NCI-H345 treated with DMSO at 0.1 percent for 48 hours (cell line): ENCODE data around the gene JARID2.
"Not testable (repeated sequence)": the region's sequence is repeated elsewhere in the genome, so short reads cannot be mapped to it uniquely, and the experiment has no call there.

Source experiments
- DNase-seq: peaks from one replicate; lab custom pipeline; 2025; ENCODE audit not compliant: unreplicated experiment; lab: John Stamatoyannopoulos, UW

The JARID2 gene

GRCh38 chr6:15287670-15288375 lies 42.0 kb downstream of the JARID2 start:
- no peak for DNase-seq

DNA sequence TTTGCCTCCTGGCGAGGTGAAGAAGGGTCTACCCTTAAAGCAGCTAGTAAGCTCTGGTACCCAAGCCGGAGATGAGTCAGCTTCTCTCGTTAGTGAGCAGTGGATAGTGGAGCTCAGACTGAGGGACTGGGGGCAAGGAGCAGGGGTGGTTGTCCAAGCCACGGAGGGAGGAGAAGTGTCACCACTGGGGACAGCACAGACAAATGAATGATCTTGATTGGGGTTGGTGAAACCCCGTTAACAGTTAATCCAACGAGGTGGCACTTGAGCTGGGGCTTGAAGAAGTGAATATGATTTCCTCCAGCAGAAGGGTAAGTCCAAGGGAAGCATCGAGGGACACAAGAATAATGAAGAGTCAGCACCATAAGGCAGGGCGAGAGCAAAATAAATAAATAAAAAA lies 43.0 kb downstream of the JARID2 start:
- no peak for DNase-seq

GRCh38 chr6:15289456-15289855 lies 43.6 kb downstream of the JARID2 start:
- not testable (repeated sequence) for DNase-seq

- no peak for DNase-seq
Measured at GRCh38 chr6:15290067-15290680, 44.3 kb downstream of the JARID2 start.

DNA sequence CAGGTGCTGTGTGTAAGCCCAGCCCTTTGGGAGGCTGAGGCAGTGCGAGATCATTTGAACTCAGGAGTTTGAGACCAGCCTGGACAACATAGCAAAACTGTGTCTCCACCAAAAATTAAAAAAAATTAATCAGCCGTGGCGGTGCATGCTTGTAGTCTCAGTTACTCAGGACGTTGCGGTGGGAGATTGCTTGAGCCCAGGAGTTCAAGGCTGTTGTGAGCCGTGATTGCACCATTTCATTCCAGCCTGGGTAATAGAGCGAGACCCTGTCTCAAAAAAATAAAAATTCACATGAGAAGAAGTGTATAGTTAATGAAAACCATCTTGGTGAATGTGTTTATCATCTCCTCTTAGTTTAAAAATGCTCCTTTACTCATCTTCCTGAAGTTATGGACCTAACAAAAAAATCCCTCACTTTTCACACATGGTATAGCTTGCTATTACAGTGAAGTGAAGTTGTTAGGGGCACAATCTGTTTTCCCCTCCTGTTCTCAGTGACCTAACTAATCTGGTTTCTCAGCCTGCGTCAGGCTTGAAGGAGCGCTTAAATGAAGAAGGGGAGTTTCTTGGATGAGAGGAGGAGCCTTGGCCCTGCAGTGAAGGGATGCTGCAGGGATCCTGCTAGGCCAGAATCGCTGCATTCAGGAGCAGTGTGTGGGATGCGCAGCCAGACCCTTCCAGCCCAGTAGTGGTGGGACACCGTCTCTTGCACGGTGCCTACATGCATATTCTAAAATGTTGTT lies 45.3 kb downstream of the JARID2 start:
- no peak for DNase-seq

DNA sequence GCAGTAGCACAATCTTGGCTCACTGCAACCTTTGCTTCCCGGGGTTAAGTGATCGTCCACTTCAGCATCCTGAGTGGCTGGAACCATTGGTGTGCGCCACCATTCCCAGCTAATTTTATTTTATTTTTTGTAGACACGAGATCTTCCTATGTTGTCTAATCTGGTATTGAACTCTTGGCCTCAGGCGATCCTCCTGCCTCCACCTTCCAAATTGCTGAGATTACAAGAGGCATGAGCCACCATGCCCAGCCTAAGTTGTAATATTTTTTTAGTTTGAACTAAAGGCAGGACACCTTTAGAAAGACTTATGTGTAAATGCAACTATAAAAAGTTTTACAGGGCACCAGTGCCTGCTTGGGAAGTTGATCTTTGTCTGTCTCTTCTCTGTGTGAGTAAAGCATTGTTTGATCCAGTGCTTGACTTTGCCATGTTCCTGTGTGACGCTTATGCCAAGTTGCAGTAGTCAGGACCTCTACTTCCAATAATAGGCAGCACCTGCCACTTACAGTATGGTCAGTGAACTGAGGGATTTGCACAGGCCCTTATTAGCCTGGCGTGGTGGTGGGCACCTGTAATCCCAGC lies 46.9 kb downstream of the JARID2 start:
- DNase-seq: no peak

- DNase-seq: no peak
Measured at GRCh38 chr6:15293674-15294073, 47.8 kb downstream of the JARID2 start.

- no peak for DNase-seq
Measured at GRCh38 chr6:15294504-15294903, 48.6 kb downstream of the JARID2 start.

DNA sequence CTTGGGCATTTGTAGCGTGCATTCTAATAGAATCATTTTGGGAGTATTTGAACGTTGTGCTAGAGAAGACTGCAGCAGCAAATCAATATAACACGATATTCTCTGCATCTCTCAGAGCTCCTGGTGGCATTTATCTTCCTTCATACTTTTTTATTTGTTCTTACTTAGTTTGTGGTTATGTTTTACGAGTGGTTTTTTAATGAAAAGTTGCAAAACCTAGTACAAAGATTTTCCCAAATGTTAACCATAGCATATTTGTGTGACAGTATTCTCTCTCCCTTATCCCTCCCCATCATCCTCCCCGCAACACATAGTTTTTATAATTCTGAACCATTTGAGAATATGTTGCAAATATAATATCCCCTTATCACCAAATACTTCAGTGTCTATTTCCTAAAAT lies 50.4 kb downstream of the JARID2 start:
- no peak for DNase-seq

GRCh38 chr6:15296735-15297134 lies 50.9 kb downstream of the JARID2 start:
- DNase-seq: no peak

DNA sequence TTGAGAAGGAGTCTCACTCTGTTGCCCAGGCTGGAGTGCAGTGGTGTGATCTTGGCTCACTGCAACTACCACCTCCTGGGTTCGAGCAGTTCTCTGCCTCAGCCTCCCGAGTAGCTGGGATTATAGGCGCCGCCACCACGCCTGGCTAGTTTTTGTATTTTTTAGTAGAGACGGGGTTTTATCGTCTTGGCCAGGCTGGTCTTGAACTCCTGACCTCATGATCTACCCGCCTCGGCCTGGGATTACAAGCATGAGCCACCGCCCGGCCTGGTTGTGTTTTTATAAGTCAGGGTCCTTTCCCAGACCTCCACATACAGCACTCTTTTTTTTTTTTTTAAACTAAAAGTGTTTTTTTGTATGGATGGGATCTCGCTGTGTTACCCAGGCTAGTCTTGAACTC lies 51.3 kb downstream of the JARID2 start:
- not testable (repeated sequence) for DNase-seq

DNA sequence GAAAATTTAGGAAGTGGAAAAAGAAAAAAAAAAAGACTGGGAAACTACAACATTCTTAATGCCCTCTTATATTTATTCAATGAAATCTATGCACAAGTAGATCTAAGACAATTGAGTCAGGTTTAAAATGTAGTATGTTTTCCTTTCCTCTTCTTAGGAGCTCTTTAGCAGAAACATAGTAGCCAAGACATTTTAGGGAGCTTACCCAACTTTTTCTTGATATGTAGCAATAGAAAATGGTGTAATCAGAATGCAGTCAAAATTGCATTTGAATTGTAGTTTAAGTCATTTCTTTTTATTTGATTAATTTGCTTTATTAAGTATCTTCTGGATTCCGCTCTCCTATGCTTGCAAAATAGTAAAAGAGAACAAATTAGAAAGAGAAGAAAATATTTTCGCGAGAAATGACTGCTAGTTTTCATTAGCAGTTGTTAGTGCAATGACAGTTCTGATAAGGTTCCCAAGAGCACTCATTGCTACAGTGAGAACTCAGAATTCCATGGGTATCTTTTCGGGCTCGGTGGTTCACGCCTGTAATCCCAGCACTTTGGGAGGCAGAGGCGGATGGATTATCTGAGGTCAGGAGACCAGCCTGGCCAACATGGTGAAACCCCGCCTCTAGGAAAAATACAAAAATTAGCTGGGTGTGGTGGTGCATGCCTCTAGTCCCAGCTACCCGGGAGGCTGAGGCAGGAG lies 52.2 kb downstream of the JARID2 start:
- DNase-seq: no peak

GRCh38 chr6:15299430-15300131 lies 53.7 kb downstream of the JARID2 start:
- no peak for DNase-seq

GRCh38 chr6:15301179-15302006 lies 55.5 kb downstream of the JARID2 start:
- DNase-seq: no peak

DNA sequence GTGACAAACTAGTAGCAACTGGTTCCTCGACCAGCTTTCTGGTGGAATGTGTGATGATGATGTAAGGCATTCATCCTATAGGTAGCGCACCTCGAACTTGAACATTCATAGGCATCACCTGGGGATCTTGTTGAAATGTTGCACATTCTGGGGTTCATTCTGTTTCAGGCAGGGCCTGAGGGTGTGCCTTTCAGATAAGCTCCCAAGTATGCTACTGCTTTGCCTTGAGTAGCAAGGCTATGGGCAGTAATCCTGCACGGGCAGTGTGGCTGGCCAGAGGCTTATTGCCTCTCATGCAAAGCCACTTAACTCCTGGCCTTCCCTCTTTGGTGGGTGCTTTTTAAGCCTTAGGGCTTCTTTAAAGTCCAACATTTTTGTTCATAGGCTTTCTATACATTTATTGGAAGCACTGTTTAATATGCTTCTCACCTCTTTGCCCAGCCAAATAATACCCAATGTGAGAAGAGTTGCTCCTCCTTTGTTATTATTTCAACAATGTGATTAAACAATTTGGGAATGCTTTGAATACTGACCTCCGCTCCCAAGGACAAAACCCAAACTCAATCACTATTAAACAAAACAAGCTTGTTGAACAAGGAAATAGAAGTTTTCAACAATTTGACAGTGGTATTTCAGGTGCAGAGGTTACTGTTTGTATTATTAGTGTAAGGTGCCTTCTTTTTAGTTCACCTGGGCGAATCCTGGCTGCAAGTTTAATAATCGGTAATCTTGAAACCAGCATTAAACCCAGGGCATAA lies 57.5 kb downstream of the JARID2 start:
- DNase-seq: no peak

DNA sequence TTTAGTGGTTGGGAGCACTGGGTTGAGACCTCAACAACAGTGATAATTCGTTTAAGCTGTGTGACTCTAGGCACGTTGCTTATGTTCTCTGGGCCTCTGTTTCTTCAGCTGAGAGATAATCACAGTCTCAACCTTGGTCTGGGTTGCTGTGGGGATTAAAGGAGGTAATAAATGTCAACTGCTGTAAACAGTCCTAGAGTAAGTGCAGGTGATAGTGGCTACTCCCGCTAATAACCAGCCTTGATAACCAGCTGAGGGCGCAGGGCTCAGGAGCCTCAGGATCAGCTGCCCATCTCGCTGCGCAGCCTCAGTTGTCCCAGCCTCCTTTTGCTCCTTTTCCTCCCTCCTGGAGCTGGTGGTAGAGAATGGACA lies 58.0 kb downstream of the JARID2 start:
- no peak for DNase-seq

DNA sequence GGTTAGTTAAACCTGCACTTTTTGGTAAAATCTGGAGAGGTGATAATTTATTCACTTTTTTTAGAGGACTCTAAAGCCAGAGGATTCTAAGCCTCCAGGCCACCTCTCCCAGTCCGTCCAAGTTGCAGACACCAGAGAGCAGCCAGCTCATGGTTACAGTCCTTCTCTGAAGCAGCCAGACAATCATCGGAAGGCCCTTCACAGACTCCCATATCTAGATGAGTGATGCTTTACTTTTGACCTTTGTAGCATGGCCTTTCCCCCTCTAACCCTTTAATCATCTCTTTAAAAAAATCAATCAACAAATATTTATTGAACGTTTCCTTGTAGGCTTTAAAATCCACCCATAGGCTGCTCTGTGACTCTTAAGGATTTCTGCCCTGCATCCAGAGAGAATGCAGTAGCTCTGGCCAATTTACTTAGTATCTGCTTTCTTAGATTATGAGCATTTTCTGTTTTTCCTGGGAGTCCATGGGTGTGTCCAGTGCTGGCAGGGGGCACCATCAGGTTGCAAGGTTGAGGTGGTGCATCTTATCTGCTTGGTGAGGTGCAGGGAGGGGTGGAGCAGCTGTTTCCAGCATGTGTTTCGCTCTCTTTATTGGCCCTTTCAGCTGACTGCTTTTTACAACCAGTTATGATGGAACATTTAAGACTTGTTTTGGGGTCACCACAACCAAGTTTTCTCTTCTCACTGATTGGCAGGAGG lies 58.6 kb downstream of the JARID2 start:
- no peak for DNase-seq

DNA sequence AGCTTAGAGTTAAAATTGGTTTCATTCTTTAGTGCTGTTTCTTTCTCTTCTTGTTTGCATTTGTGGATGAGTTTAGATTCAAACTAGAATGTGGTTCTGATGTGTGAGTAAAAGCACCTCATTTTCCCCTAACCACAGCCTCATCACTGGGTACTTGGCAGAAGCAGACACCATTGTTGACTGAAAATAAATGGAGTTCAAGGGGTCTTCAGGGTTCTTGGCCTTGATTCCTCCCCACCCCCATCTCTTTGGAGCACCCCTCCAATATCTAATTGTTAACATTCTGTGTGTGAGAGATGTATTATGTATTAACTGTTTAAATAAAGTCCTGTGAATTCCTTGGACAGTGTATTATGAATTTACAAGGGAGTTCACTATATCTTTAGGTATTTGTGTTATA lies 59.6 kb downstream of the JARID2 start:
- DNase-seq: no peak

DNA sequence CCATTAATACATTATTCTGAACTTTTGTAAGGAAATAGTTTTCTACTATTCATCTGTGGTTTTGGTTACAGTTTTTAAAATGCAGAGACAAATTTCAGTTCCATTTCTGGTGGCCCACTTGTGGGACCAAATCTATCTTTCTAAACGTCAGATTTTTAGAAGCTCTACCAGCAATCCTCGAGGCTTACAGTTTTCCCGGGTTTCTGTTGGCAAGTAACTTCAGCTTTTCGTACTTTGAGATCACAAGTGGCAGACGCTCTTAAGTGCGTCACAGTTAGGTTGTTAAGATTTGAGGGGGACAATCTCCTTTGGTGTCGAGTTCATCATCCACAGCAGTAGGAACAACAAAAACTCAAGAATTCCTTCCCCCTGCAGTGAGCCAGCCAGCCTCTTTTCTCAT lies 60.0 kb downstream of the JARID2 start:
- DNase-seq: no peak
